Measurements from ENCODE around the gene SEMA3C. TPM values are rescaled to one million over a fixed set of nuclear protein-coding genes. Genes with fewer than 3 reads are reported as not detected.

The SEMA3C gene
- total RNA-seq, 1 experiment from 2014 or later, result 13.3 TPM

- CTCF ChIA-PET, result no interaction called here
- H3K9me3 ChIP-seq (ENCODE audit: low read depth, low read length, poor library complexity, severe bottlenecking), result no peaks in the 10 kb centered on the region
- H3K4me3 ChIP-seq (ENCODE audit: low read depth, low read length, poor library complexity, severe bottlenecking), result no peak overlapping the region
- H3K27me3 ChIP-seq (replicated peaks; ENCODE audit: insufficient read depth, low read depth, low read length, poor library complexity), result no peaks in the 10 kb centered on the region
- TF ChIP-seq, protein P1, sequence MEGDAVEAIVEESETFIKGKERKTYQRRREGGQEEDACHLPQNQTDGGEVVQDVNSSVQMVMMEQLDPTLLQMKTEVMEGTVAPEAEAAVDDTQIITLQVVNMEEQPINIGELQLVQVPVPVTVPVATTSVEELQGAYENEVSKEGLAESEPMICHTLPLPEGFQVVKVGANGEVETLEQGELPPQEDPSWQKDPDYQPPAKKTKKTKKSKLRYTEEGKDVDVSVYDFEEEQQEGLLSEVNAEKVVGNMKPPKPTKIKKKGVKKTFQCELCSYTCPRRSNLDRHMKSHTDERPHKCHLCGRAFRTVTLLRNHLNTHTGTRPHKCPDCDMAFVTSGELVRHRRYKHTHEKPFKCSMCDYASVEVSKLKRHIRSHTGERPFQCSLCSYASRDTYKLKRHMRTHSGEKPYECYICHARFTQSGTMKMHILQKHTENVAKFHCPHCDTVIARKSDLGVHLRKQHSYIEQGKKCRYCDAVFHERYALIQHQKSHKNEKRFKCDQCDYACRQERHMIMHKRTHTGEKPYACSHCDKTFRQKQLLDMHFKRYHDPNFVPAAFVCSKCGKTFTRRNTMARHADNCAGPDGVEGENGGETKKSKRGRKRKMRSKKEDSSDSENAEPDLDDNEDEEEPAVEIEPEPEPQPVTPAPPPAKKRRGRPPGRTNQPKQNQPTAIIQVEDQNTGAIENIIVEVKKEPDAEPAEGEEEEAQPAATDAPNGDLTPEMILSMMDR (conservative IDR thresholded peaks at IDR 0.05; ENCODE audit: low read depth, low read length), result no peak
- intact Hi-C loops (cut with micrococcal nuclease; ENCODE audit: unreplicated experiment), result no loop called here
- POLR2A ChIA-PET (ENCODE audit: low non-redundant PET), result no interaction called here
- DNase-seq (ENCODE audit: low spot score), result no peak
- H3K4me1 ChIP-seq (ENCODE audit: insufficient read depth, low read length, poor library complexity, severe bottlenecking), result peaks cover 3% of the 10 kb centered on the region
- BruUV-seq (replicated peaks), result no TSS peak
- H3K27ac ChIP-seq (ENCODE audit: low read depth, low read length, poor library complexity, severe bottlenecking), result no peak overlapping the region
- H3K36me3 ChIP-seq (ENCODE audit: insufficient read depth, low read length, poor library complexity, severe bottlenecking), result no peaks in the 10 kb centered on the region
Measured at GRCh38 chr7:80881351-80881900, 37.4 kb downstream of the SEMA3C start.

- H3K27ac ChIP-seq (ENCODE audit: low read depth, low read length, poor library complexity, severe bottlenecking), result no peak overlapping the region
- BruUV-seq (replicated peaks), result no TSS peak
Measured at GRCh38 chr7:80879849-80880248, 39.0 kb downstream of the SEMA3C start.

DNA sequence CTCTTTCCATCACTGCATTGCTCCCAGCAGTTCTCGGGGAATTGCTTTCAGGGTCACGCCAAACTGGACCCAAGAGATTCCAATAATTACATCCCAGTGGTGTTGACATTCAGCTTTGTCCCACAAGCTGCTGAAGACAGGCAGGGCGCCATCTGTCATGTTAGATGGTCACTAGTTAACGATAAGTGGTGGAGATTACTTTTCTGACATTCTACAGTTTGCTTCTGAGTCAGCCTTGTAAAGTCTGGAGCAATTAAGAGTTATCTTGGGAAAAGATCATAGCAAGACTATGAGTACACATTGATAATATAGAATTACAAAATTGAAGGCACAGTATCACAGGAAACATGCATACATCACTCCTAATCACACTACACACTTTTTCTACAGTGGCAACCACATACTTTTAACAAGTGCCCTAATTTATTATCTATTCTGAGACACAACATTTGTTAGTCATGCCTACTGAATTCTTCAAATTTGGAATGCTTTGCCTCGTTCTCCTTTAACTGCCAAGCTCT is 41.9 kb downstream of the SEMA3C start:
- H3K36me3 ChIP-seq (ENCODE audit: insufficient read depth, low read length, poor library complexity, severe bottlenecking), result no peaks in the 10 kb centered on the region
- POLR2A ChIA-PET (ENCODE audit: low non-redundant PET), result no interaction called here
- TF ChIP-seq, protein P1 (conservative IDR thresholded peaks at IDR 0.05; ENCODE audit: low read depth, low read length), result no peak
- TF ChIP-seq EZH2 (IDR thresholded peaks at IDR 0.05; ENCODE audit: borderline replicate concordance, low read depth, low read length, poor library complexity, severe bottlenecking), result no peak
- DNase-seq (ENCODE audit: low spot score), result peak; percentile 77
- BruUV-seq (replicated peaks), result no TSS peak
- no peaks in the 10 kb centered on the region for H3K9me3 ChIP-seq (ENCODE audit: low read depth, low read length, poor library complexity, severe bottlenecking)
- H3K4me1 ChIP-seq (ENCODE audit: insufficient read depth, low read length, poor library complexity, severe bottlenecking), result no peaks in the 10 kb centered on the region
- CTCF ChIA-PET, result no interaction called here
- H3K4me3 ChIP-seq (ENCODE audit: low read depth, low read length, poor library complexity, severe bottlenecking), result no peak overlapping the region
- intact Hi-C loops (cut with micrococcal nuclease; ENCODE audit: unreplicated experiment), result no loop called here
- H3K27me3 ChIP-seq (replicated peaks; ENCODE audit: insufficient read depth, low read depth, low read length, poor library complexity), result no peaks in the 10 kb centered on the region
- no peak overlapping the region for H3K27ac ChIP-seq (ENCODE audit: low read depth, low read length, poor library complexity, severe bottlenecking)

More at GRCh38 chr7:80879849-80880248, 39.0 kb downstream of the SEMA3C start:
- POLR2A ChIA-PET (ENCODE audit: low non-redundant PET), result no interaction called here
- TF ChIP-seq EZH2 (IDR thresholded peaks at IDR 0.05; ENCODE audit: borderline replicate concordance, low read depth, low read length, poor library complexity, severe bottlenecking), result no peak
- TF ChIP-seq, protein P1 (conservative IDR thresholded peaks at IDR 0.05; ENCODE audit: low read depth, low read length), result no peak
- Histone ChIP-seq H3K36me3 (ENCODE audit: insufficient read depth, low read length, poor library complexity, severe bottlenecking) (no peaks in the 10 kb centered on the region), H3K27me3 (replicated peaks; ENCODE audit: insufficient read depth, low read depth, low read length, poor library complexity) (no peaks in the 10 kb centered on the region), H3K4me1 (ENCODE audit: insufficient read depth, low read length, poor library complexity, severe bottlenecking) (peaks cover 3% of the 10 kb centered on the region), H3K9me3 (ENCODE audit: low read depth, low read length, poor library complexity, severe bottlenecking) (no peaks in the 10 kb centered on the region), H3K4me3 (ENCODE audit: low read depth, low read length, poor library complexity, severe bottlenecking) (no peak overlapping the region)
- DNase-seq (ENCODE audit: low spot score), result no peak
- intact Hi-C loops (cut with micrococcal nuclease; ENCODE audit: unreplicated experiment), result no loop called here
- CTCF ChIA-PET, result no interaction called here

Measured in A673 (cell line).